Measurements from ENCODE around the gene CPNE7. TPM values are rescaled to one million over a fixed set of nuclear protein-coding genes. Genes with fewer than 3 reads are reported as not detected.

CPNE7 gene
- total and polyA plus RNA-seq, 2 of the 8 experiments (the other 6 are each of a cell fraction or from before 2014, with no cell fraction given) = 10.0 to 23.7 TPM

- Histone ChIP-seq H3K9ac (replicated peaks in 1 of 4; ENCODE audit: extremely low read depth in 1 of 4, low read depth in 3 of 4, low read length in 3 of 4) (no peak overlapping the region), H4K20me1 (replicated peaks in 1 of 2; ENCODE audit: control insufficient read depth in 1 of 2, insufficient read depth in 2 of 2, low read length in 2 of 2) (peaks cover 0 to 9% of the 10 kb centered on the region in 2 experiments), H3K27ac (ENCODE audit: low read depth, low read length) (no peak overlapping the region), H3K18ac (ENCODE audit: extremely low read depth, low read length) (no peak overlapping the region), H3K56ac (replicated peaks; ENCODE audit: insufficient read length, low read depth, low read length) (no peak overlapping the region), H2BK5ac (ENCODE audit: low read depth, low read length) (no peak overlapping the region; the same call in 1 of the 2 replicates), H4K8ac (ENCODE audit: extremely low read depth, insufficient read depth, low read length) (no peak overlapping the region), H2BK15ac (ENCODE audit: low read length) (no peak overlapping the region), H2BK20ac (ENCODE audit: low read length) (no peak overlapping the region), H3K36me3 (ENCODE audit: control insufficient read depth in 2 of 4, insufficient read depth in 4 of 4, low read length in 3 of 4) (peaks cover 0 to 14% (median 5%) of the 10 kb centered on the region in 4 experiments; a peak in 5 of 8 replicates), H4K5ac (ENCODE audit: insufficient read length, low read depth, low read length) (no peak overlapping the region), H4K91ac (replicated peaks; ENCODE audit: insufficient read length, low read length) (no peak overlapping the region), H2BK120ac (replicated peaks; ENCODE audit: low read depth, low read length) (no peak overlapping the region), H3K9me3 (ENCODE audit: insufficient read depth in 2 of 2, low read depth in 1 of 2, low read length in 1 of 2) (peaks cover 0 to 4% of the 10 kb centered on the region in 2 experiments; a peak in 2 of 4 replicates), H3K23ac (ENCODE audit: insufficient read length) (no peak overlapping the region), H3K79me1 (ENCODE audit: low read depth, low read length) (peaks cover 4% of the 10 kb centered on the region; the same call in 1 of the 2 replicates), H2BK12ac (ENCODE audit: low read depth, low read length) (no peak overlapping the region), H3K23me2 (ENCODE audit: low read depth, low read length) (peaks cover 4% of the 10 kb centered on the region; the same call in 1 of the 2 replicates), H3K4me1 (replicated peaks in 1 of 4; ENCODE audit: control insufficient read depth in 3 of 4, insufficient read depth in 4 of 4, low read length in 3 of 4) (peaks cover 0 to 2% (median 0%) of the 10 kb centered on the region in 4 experiments; a peak in 1 of 7 replicates), H3K79me2 (ENCODE audit: control insufficient read depth in 1 of 2, insufficient read depth in 2 of 2, low read length in 2 of 2) (no peaks in the 10 kb centered on the region), H3K4me2 (ENCODE audit: insufficient read depth in 1 of 2, low read depth in 2 of 2, low read length in 2 of 2) (no peak overlapping the region), H3K4me3 (ENCODE audit: extremely low read depth in 1 of 4, insufficient read depth in 2 of 4, low read depth in 3 of 4, low read length in 4 of 4) (no peak overlapping the region), H3K14ac (ENCODE audit: insufficient read length) (no peak overlapping the region), H3K27me3 (replicated peaks in 1 of 4; ENCODE audit: control insufficient read depth in 3 of 4, extremely low read depth in 1 of 4, insufficient read depth in 3 of 4, low read length in 3 of 4) (peaks cover 3 to 13% (median 8%) of the 10 kb centered on the region in 4 experiments; a peak in 6 of 7 replicates), H2AK5ac (ENCODE audit: low read depth, low read length) (no peak overlapping the region), H2AFZ (ENCODE audit: low read length) (no peak overlapping the region), H3K4ac (replicated peaks; ENCODE audit: insufficient read length, low read depth, low read length) (no peak overlapping the region)
- POLR2A ChIA-PET (ENCODE audit: partially characterized antibody) = no interaction called here
- FAIRE-seq (no peak), DNase-seq (ENCODE audit: low read depth in 1 of 2, low spot score in 2 of 2) (no peak)
- no peak for TF ChIP-seq SP2 (IDR thresholded peaks at IDR 0.05; ENCODE audit: low read length)
- TF ChIP-seq, protein P1, sequence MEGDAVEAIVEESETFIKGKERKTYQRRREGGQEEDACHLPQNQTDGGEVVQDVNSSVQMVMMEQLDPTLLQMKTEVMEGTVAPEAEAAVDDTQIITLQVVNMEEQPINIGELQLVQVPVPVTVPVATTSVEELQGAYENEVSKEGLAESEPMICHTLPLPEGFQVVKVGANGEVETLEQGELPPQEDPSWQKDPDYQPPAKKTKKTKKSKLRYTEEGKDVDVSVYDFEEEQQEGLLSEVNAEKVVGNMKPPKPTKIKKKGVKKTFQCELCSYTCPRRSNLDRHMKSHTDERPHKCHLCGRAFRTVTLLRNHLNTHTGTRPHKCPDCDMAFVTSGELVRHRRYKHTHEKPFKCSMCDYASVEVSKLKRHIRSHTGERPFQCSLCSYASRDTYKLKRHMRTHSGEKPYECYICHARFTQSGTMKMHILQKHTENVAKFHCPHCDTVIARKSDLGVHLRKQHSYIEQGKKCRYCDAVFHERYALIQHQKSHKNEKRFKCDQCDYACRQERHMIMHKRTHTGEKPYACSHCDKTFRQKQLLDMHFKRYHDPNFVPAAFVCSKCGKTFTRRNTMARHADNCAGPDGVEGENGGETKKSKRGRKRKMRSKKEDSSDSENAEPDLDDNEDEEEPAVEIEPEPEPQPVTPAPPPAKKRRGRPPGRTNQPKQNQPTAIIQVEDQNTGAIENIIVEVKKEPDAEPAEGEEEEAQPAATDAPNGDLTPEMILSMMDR (IDR thresholded peaks at IDR 0.05; ENCODE audit: control extremely low read depth in 1 of 3, insufficient read depth in 1 of 3, low read depth in 1 of 3, low read length in 3 of 3) = no peak
- TF ChIP-seq YY1 (IDR thresholded peaks at IDR 0.05; ENCODE audit: low read depth, low read length) = no peak
- no peak for TF ChIP-seq EP300 (IDR thresholded peaks at IDR 0.05; ENCODE audit: borderline replicate concordance in 1 of 2, low read depth in 2 of 2, low read length in 2 of 2)
- no peak for TF ChIP-seq POLR2AphosphoS5 (IDR thresholded peaks at IDR 0.05; ENCODE audit: low read depth, low read length)
- WGBS, 2 experiments (ENCODE audit: extremely low coverage in 1 of 2, insufficient coverage in 1 of 2, insufficient read length in 1 of 2, insufficient replicate concordance in 2 of 2, low coverage in 1 of 2, low lambda C conversion rate in 2 of 2, missing lambda C conversion rate in 1 of 2) = 89% methylated on average over 33 of the region's 33 CpGs; no CpG with 5 or more reads in 1 of the 2 experiments
- CTCF ChIA-PET (ENCODE audit: partially characterized antibody) = interaction anchor here (0.6 to 1.1 kb wide), 3 partner anchors 19 to 61 kb away, joined by 3 read pairs; no protein-coding TSS in a partner anchor
Observed at GRCh38 chr16:89581045-89581695, 5.6 kb downstream of the CPNE7 start.

Data from H1 (cell line).